ELR (cell line): ENCODE data around the gene ANKRD17.
A peak's percentile ranks its signal among the peaks of the same experiment; 100 is the strongest.
"Not testable (repeated sequence)": the region's sequence is repeated elsewhere in the genome, so short reads cannot be mapped to it uniquely, and the experiment has no call there.

Source experiments
- DNase-seq: peaks from one replicate; pipeline ENCODE4 v3.0.0-alpha.2; 2015; ENCODE audit warnings: low read depth

The ANKRD17 gene

DNA sequence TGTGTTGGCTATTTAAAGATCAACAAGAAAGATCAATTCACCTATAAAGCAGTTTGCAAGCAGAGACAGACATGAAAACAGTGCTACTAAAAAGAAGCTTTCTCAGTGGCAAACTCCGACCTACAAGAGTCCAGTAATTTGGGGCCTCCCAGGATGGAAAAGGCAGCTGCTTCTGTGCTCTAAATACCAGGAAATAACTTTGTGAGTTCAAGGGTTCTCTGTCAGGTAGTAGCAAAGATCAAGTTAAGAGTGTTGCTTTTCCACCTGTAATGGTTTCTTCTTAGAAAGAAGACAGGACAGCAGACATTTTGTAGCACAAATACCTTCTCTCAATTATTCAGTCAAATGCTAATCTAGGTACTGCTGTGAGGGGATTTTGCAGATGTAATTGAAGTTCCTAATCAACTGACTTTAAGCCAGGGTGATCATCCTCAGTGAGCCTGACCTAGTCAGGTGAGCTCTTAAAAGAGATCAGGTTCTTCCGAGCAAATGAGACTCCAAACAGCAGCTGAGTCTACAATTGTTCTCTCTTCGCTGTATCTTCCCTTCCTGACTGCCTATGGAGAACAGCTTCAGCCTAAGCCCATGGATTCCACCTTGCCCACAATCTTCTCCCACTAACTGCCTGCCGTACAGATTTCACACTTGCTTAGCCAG, 13.5 kb downstream of the ANKRD17 start:
- DNase-seq = no peak

DNA sequence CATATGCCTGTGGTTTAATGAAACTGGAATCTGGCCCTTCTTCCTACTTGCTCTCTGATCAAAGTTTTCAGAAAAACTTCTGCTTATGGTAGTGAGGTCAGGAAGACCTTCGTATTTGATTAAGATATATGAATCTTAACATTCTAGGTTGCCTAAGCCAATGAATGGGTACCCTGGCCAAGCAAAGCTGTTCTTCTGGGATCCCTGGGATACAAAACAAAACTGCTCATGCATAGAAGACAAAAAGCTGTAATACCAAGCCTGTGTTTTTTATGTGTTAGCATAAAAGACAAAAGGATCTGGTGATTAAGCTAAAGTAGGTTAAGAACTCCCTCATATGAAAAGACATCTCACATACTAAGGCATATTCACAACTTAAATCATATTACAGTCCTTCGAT, 21.6 kb downstream of the ANKRD17 start:
- DNase-seq = no peak

DNA sequence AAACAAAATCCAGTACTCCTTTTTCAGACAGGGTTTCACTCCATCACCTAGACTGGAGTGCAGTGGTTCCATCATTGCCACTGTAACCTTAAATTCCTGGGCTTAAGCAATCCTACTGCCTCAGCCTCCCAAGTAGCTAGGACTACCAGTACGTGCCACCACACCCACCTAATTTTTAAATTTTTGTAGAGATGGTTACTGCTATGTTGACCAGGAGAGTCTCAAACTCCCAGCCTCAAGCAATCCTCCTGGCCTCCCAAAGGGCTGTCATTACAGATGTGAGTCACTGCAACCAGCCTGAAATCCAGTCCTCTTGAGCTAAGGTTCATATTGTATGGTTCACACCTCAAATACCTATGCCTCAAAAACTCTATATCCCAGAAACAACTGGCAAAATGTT, 22.4 kb downstream of the ANKRD17 start:
- no peak for DNase-seq

DNA sequence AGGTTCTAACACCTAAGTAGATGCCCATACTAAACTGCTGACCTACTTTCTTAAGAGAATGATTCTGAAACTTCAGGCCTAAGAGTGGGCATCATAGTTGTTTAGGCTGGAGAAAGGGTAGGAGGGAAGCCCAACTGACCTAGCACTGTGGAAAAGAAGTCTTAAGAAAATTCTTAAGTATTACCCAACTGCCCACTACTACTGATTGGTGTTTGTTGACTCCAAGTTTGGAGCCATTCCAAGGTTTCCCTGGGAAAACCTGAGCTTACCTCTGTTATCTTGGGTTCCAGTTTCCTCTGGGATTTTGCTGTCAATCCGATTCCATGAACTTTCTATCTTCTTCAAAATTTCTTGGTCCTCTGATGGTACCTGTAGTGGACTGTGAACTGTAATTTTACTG, 23.9 kb downstream of the ANKRD17 start:
- no peak for DNase-seq

DNA sequence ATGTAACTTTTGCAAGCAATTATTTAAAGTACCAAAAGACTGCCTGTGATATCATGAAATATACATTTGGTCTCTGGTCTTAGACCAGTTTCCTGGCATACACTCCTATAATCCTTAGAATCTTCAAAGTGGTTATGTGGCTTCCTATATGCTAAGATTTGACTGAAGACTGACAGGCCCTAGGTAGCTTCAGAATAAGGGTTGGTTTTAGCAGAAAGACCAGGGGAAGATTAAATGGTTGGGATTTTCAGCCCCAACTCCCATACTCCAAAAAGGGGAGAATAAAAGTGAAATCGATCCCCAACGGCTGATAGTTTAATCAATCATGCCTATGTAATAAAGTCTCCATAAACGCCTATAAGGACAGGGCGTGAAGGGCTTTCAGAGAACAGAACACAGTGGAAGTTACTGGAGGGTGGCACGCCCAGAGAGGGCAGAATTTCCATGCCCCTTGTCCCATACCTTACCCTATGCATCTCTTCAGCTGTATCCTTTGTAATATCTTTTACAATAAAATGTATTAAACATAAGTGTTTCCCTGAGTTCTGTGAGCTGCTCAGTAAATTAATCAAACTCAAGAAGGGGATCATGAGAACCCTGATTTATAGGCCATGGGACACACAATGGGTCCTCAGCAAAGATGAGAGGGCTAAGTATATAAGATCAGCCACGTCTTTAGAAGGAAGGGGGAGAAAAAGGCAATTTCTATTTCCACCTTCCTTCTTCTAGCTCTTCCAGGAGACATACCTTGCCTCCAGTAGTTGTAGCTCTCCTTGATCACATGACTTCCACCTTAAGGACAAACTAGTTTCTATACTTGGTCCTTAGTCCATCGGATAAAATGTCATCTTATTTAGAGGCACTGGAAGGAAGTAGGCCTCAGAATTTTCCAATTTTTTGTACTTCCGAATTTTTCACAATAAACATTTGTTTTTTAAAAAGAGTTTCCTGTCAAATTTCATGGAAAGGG, 26.8 kb downstream of the ANKRD17 start:
- no peak for DNase-seq

DNA sequence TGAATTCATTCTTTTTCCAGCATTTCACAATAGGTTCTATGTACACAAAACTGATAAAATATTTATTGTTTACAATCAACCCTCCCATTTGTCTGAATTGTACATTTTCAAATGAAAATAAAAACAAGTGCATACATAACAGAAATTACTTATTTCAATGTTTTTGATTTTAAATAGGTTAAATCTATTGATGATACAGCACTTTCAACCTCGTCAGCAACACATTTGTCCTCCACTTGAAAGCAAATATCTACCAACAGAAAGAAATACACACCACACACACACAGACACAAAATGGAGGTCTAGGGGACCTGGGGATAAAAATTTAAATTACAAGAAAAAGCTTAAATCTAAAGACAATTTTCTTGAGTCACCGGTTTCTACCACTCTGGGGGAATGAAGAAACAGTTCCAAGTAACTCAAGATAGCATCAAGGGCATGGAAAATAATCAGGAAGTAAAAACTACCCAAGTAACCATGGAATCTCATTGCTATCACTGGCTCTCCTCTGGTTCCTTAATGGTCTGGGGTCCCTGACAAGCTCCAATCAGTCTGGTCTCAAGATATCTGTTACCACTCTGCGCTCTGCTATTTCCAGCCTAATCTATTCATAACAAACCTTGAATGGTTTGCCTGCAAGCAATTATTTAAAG, 27.6 kb downstream of the ANKRD17 start:
- no peak for DNase-seq

DNA sequence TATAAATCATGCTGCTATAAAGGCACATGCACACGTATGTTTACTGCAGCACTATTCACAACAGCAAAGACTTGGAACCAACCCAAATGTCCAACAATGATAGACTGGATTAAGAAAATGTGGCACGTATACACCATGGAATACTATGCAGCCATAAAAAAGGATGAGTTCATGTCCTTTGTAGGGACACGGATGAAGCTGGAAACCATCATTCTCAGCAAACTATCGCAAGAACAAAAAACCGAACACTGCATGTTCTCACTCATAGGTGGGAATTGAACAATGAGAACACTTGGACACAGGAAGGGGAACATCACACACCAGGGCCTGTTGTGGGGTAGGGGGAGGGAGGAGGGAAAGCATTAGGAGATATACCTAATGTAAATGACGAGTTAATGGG, 29.8 kb downstream of the ANKRD17 start:
- not testable (repeated sequence) for DNase-seq

DNA sequence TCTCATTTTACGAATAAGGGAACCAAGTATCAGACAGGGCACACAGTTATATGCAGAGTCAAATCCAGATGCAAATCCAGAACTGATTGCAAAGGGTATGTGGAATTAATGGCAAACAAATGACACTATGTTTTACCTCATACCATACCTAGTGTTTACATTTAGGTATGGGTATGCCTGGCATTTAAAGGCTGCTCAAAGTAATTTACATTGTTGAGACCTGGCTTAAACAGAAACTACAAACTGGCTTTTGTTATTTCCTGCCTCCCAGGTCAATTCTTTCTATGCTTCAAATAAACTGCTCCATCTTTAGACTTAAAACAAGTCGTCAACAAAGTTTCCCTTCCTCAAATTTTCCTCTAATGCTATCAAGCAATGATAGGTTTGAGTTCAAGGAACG, 33.7 kb downstream of the ANKRD17 start:
- DNase-seq = no peak

DNA sequence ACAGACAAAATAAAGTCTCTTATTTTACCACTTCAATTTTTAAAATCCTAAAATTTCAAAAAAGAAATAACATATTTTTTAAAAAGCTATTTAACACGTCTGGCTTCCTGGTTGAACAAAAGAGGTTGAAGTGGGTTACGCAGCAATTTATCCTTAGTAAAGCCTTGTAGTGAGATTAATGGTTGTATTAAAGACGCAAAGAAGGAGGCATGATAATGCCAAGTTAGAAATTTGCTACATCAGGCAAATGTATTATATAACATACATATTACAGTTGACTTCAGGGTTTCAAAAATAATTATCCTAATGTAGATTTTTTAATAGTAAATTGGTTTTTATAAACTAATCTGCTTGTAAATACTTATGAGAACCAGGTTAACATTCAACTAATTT, 35.3 kb downstream of the ANKRD17 start:
- no peak for DNase-seq

DNA sequence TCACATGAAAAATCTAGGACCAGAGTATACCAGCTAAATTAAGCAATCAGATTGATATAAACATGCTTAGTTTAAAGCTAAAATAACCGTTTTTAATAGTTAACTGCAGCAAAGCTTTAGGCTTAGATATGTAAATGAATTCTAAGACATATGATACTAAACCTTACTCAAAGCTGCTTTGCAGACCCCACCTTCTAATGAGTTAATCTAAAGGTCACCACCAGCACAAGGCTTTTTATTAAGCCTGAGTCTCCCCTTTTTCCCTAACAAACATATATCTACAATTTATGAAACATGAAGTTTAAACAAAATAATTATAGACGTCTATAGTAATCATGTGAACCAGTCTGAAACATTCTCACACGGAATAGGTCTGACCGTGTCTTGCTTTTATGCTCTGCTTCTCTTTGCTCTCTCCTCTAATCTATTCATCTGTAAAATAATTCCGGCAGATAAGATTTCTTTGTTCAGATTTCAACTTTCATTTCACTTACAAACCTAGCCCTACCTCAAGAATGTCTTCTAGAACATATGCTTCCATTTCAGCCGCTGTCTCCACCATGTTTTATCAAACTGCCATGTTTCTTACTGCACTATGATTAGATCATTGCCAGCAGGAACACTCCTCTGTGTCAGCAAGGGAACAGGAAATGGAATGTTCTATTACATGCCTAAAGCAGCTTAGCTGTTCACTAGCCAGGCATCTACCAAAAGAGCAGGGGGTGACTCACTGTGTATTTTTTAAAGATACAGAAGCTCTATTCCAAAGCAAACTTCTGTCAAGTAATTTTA, 35.9 kb downstream of the ANKRD17 start:
- DNase-seq = peak; percentile 96

DNA sequence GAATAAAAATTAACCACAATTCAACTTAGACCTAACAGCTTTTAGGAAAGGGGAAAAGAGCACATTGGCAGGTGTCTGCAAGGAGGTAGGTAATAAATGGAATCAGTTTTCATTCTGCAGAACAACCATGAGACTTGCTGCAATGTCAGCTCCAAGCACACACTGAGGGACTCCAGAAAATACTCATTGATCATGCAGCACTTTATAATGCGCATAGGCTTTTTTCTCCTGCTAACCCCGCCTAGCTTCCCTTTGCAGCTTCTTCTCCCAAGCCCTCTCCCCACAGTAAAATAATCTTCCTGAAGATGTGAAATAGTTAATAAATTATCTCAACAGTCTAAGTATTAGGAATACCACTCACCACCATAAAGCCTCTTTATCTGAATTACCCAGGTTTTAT, 36.9 kb downstream of the ANKRD17 start:
- DNase-seq = no peak

DNA sequence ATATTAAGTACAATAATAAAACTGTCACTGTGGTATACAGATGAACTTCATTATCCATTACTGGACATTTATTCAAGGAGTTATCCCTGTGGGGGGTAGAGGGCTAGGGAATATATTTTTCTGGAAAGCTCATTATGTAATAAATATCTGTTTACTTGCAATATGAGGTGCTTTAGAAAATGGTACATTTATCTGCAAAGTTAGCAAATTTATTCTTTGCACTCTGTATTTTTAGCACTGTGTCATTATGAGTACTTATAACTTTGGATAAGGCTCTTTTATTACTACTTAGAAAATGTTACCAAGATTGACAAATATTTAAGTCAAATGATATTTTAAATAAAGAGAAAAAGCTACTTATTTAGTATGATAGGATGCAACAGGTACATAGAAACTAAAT, 37.8 kb downstream of the ANKRD17 start:
- DNase-seq = no peak

DNA sequence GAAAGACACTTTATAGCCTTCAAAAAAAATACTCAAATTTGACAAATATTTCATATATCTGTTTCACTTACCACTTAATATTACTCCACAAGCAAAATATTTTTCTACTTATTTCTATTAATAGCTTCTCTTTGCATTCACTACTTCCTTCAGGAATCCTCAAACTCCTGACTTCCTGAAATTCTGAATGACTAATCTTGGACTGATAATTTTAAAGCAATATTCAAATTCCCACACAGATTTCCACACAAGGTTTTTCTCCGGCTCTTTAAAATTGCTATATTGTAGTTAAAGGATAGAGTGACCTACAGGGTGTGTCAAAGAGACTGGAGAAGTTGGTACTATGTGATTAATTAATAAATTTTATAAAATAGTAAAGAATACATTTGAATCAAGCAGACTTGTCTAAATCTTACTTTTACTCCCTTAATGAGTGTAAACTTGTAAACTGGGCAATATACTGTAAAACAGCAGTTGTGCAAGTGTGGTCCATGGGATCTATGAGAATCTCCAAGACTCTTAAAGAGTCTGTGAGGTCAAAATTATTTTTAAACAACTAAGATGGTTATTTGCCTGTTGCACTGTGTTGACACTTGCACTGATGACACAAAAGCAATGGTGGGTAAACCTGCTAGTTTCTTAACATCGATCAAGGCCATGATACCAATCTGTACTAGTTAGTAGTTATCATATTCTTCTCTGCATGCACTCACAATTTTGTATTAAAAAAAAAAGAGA, 44.5 kb downstream of the ANKRD17 start:
- DNase-seq = peak; percentile 38

DNA sequence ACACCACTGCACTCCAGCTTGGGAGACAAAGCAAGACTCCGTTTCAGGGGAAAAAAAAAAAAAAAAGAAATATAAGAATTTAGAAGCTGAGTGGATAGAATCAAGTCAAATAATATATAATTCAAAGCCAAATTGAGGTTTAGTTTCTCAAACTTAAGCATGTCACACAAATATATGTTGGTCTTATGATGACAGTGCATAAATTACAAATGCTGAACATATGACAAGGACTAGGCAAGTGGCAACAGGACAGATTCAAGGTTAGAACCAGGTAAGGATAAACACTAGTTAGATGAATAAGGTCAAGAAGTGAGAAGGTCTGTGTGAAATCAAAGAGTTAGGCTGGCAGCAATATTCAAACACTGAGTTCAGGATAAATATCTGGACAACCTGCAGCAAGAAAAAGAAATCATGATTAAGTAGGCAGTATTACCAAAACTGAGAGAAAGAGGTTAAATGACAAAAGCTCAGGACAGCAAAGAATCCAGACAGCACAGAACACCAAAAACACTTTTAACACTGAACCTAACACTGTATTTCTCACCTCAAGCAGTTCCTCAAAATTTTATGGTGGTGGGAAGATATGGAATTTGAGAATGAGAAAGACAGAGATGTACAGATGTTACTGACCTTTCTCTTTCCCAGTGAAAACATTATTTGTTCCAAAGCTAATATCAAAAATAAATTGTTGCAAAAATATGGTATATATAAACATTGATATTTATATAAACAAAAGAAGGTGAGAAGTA, 45.4 kb downstream of the ANKRD17 start:
- no peak for DNase-seq

DNA sequence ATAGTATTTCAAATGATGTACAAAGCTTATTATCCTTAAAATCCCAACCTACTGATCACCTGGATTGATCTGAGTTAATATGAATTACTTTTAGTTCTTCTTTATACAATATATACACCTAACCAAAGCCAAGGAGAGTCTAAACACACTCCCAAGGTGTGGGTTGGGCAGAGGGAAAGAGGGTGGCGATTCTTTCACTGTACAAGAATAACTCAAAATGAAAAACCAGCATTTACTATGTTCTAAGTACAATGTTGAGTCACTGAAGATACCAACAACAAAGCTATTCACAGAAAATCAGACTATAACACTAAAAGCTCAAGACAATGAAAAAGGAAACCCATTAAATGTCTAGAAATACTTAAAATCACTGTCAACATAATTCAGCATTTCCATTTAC, 46.6 kb downstream of the ANKRD17 start:
- no peak for DNase-seq

DNA sequence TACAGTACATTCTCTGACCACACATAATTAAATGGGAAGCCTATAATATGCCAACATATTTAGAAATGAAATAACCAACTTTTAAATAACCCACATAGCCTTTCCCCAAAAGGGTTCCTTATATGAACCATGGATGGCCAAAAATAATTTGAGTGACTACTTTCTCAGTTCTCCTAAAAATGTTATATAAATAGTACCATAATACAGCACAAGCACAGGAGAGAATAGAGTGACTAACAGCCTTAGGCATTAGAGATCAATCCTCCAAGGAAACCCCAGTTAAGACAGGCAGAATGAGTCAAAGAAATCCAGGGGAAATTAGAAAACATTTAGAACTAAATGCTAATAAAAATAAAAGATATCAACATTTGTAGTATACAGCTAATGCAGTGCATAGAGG, 50.2 kb downstream of the ANKRD17 start:
- DNase-seq = peak; percentile 73

DNA sequence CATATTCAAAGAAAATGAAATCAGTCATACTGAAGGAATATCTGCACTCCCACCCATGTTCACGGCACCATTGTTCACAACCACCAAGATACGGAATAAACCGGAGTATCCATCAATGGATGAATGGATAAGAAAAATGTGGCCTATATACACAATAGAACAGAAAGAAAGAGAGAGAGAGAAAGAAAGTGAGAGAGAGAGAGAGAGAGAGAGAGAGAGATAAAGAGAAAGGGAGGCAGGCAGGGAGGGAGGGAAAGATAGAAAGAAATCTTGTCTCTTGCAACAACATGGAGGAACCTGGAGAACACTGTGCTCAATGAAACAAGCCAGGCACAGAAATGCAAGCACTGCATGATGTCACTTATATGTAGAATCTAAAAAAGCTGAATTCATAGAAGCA, 52.4 kb downstream of the ANKRD17 start:
- DNase-seq = no peak

DNA sequence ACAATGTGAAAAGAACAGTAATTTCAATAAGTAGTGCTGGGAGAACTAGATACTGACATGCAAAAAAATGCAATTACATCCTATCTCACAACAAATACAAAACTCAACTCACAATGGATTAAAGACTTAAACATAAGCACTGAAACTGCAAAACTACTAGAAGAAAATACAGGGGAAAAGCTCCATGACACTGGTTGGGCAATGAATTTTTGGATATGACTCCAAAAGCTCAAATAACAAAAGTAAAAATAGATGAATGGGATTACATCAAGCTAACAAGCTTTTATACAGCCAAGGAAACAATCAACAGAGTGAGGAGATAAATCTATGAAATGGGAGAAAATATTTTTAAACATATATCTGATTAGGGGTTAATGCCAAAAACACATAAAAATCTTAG, 53.1 kb downstream of the ANKRD17 start:
- no peak for DNase-seq

DNA sequence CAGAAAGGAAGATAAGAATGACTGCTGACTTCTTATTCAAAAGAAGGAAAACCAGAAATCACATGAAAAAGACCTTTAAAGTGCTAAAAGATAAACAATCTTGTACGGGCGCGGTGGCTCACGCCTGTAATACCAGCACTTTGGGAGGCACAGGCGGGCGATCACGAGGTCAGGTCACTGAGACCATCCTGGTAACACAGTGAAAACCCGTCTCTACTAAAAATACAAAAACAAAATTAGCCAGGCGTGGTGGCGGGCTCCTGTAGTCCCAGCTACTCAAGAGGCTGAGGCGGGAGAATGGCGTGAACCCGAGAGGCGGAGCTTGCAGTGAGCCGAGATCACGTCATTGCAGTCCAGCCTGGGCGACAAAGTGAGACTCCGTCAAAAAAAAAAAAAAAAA, 54.6 kb downstream of the ANKRD17 start:
- DNase-seq = not testable (repeated sequence)

DNA sequence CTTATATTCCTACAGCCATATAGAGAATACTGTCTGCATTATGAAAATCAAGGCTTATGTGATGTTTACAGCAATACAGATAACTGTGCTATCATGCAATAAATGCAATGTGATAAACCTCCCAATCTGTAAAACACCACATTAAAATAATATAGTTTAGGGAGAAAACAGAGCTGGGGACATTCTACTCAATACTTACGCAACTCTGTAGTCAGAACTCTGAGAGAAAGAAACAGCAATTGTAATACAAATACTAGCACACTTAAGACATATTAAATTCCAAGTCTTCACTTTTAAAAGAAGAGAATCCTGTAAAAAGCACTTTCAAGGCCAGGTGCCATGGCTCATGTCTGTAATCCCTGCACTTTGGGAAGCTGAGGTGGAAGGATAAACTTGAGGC, 61.4 kb downstream of the ANKRD17 start:
- DNase-seq = no peak

DNA sequence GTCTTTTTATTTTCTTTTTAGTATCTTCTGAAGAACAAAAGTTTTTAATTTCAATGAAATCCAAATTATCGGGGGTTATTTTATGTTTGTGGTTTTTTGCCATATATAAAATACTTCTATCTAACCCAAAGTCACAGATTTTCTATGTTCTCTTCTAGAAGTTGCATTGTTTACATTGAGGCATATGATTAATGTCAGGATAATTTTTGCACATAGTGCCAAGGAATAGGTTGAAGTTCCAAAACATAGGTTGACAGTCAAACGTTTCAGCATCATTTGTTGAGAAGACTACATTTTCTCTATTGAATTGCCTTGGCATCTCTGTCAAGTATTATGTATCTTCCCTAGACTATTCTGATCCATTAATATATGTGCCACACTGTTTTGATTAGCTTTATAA, 64.5 kb downstream of the ANKRD17 start:
- DNase-seq = peak; percentile 51
